SK-N-MC (cell line): ENCODE measurements around the gene GDF11.

Source experiments
- DNase-seq: peaks from one replicate; pipeline ENCODE4 v3.0.0-alpha.2; 2011; ENCODE audit warnings: low read depth, low spot score
- H3K27ac ChIP-seq: fragments of 200-600 bp; sonication (generic); 2 replicates; pipeline ENCODE4 v1.5.1; 2016; ENCODE audit warnings: mixed run types
- H3K36me3 ChIP-seq: fragments of 200-600 bp; sonication (generic); 2 replicates; pipeline ENCODE4 v1.6.1; 2017; ENCODE audit warnings: antibody characterized with exemption, low read length, mixed read lengths; ENCODE audit not compliant: insufficient read depth
- H3K4me3 ChIP-seq: fragments of 200-600 bp; sonication (generic); 2 replicates; pipeline ENCODE4 v1.5.1; 2016
- H3K9ac ChIP-seq: fragments of 200-600 bp; sonication (generic); 2 replicates; pipeline ENCODE4 v1.8.0; 2017; ENCODE audit warnings: mixed run types, mixed read lengths; ENCODE audit not compliant: insufficient read length
- H3K9me3 ChIP-seq: fragments of 200-600 bp; sonication (generic); 2 replicates; pipeline ENCODE4 v1.6.1; 2017; ENCODE audit warnings: low read depth, mild to moderate bottlenecking, antibody characterized with exemption, low read length, moderate library complexity, mixed read lengths
- EZH2 ChIP-seq: fragments of 200-600 bp; sonication (generic); IDR thresholded peaks from one replicate; pipeline ENCODE4 v1.6.1; 2017; ENCODE audit warnings: antibody characterized with exemption
- FOXP2 ChIP-seq: optimal IDR thresholded peaks from 2 replicates; pipeline ENCODE3; 2011; ENCODE audit warnings: mild to moderate bottlenecking, moderate library complexity; ENCODE audit not compliant: insufficient read depth; ENCODE audit errors: extremely low read length, control extremely low read depth
- POLR2AphosphoS5 ChIP-seq: IDR thresholded peaks from 2 replicates; pipeline ENCODE4 v1.6.1; 2012; ENCODE audit warnings: mild to moderate bottlenecking, low read depth, low read length, borderline replicate concordance

GDF11 gene

GRCh38 chr12:55777856-55778255 lies 34.9 kb downstream of the GDF11 start:
- TF ChIP-seq POLR2AphosphoS5 (no peak), EZH2 (no peak), FOXP2 (no peak)
- no peaks in the 10 kb centered on the region for H3K9me3 ChIP-seq
- peaks cover 71% of the 10 kb centered on the region for H3K36me3 ChIP-seq
- no peak overlapping the region for H3K9ac ChIP-seq
- H3K4me3 ChIP-seq: no peak overlapping the region
- no peak for DNase-seq
- H3K27ac ChIP-seq: no peak overlapping the region

- DNase-seq: no peak
Measured at GRCh38 chr12:55780685-55781084, 37.8 kb downstream of the GDF11 start.

GRCh38 chr12:55788546-55788945 lies 45.6 kb downstream of the GDF11 start:
- Histone ChIP-seq H3K9me3 (no peaks in the 10 kb centered on the region), H3K9ac (no peak overlapping the region), H3K36me3 (peaks cover 95% of the 10 kb centered on the region), H3K27ac (no peak overlapping the region), H3K4me3 (no peak overlapping the region)
- no peak for TF ChIP-seq FOXP2
- TF ChIP-seq POLR2AphosphoS5: no peak
- TF ChIP-seq EZH2: no peak
- DNase-seq: no peak

More at GRCh38 chr12:55780685-55781084, 37.8 kb downstream of the GDF11 start:
- Histone ChIP-seq H3K9me3 (no peaks in the 10 kb centered on the region), H3K27ac (no peak overlapping the region), H3K36me3 (peaks cover 87% of the 10 kb centered on the region), H3K4me3 (no peak overlapping the region), H3K9ac (no peak overlapping the region)
- no peak for TF ChIP-seq FOXP2
- no peak for TF ChIP-seq EZH2
- no peak for TF ChIP-seq POLR2AphosphoS5

DNA sequence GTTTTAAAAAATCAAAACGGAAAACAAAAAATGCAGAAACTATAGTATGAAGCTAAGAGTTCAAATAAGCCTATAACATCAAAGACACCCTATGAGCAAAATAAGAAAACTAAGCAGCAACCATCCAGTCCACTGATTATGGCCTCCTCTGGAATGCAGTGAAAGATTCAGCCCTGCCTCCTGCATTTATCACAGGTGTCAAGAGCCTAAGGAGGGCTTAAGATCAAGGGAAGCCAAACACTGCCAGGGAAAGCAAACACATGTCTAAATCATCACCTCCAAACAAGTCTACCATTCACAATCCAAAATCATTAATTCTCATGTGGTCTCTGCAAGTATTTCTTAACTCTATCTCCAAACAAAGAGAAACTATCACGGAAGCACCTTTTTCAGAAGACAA lies 46.2 kb downstream of the GDF11 start:
- H3K9me3 ChIP-seq: no peaks in the 10 kb centered on the region
- H3K9ac ChIP-seq: no peak overlapping the region
- DNase-seq: no peak
- no peak overlapping the region for H3K4me3 ChIP-seq
- TF ChIP-seq POLR2AphosphoS5 (no peak), EZH2 (no peak), FOXP2 (no peak)
- peaks cover 95% of the 10 kb centered on the region for H3K36me3 ChIP-seq
- no peak overlapping the region for H3K27ac ChIP-seq

- Histone ChIP-seq H3K27ac (no peak overlapping the region), H3K36me3 (peaks cover 95% of the 10 kb centered on the region), H3K4me3 (no peak overlapping the region), H3K9ac (no peak overlapping the region), H3K9me3 (no peaks in the 10 kb centered on the region)
- TF ChIP-seq POLR2AphosphoS5 (no peak), FOXP2 (no peak), EZH2 (no peak)
- no peak for DNase-seq
Measured at GRCh38 chr12:55789893-55790292, 47.0 kb downstream of the GDF11 start.

- Histone ChIP-seq H3K36me3 (peaks cover 96% of the 10 kb centered on the region), H3K27ac (no peak overlapping the region), H3K4me3 (no peak overlapping the region), H3K9ac (no peak overlapping the region), H3K9me3 (no peaks in the 10 kb centered on the region)
- TF ChIP-seq FOXP2 (no peak), EZH2 (no peak), POLR2AphosphoS5 (no peak)
- no peak for DNase-seq
Measured at GRCh38 chr12:55795950-55796349, 53.0 kb downstream of the GDF11 start.

DNA sequence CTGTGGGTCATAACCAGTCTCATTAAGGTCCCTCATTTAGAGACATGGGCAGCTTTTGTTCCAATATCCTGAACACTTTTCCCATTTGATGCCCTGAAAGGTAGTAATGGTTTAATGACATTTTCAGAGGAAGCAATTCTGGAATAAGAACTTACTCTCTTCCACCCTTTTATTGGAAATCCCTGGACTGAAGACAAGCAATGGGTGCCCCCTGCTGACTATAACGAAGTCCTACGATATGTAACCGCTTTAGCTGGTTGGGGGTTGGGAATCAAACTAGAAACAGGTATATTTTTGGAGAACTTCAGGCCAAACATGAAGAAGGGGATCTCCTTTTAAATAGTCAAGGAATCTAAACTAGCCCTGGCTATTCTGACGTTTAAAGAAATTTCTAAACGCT lies 54.1 kb downstream of the GDF11 start:
- H3K9ac ChIP-seq: no peak overlapping the region
- no peak overlapping the region for H3K27ac ChIP-seq
- DNase-seq: no peak
- H3K4me3 ChIP-seq: no peak overlapping the region
- no peak for TF ChIP-seq POLR2AphosphoS5
- peaks cover 96% of the 10 kb centered on the region for H3K36me3 ChIP-seq
- H3K9me3 ChIP-seq: no peaks in the 10 kb centered on the region

GRCh38 chr12:55797550-55797949 lies 54.6 kb downstream of the GDF11 start:
- Histone ChIP-seq H3K9ac (no peak overlapping the region), H3K4me3 (no peak overlapping the region), H3K9me3 (no peaks in the 10 kb centered on the region), H3K36me3 (peaks cover 91% of the 10 kb centered on the region), H3K27ac (no peak overlapping the region)
- no peak for TF ChIP-seq EZH2
- TF ChIP-seq POLR2AphosphoS5: no peak
- TF ChIP-seq FOXP2: no peak
- no peak for DNase-seq
